ENCODE measurements around the gene SFXN1.

SFXN1 gene

DNA sequence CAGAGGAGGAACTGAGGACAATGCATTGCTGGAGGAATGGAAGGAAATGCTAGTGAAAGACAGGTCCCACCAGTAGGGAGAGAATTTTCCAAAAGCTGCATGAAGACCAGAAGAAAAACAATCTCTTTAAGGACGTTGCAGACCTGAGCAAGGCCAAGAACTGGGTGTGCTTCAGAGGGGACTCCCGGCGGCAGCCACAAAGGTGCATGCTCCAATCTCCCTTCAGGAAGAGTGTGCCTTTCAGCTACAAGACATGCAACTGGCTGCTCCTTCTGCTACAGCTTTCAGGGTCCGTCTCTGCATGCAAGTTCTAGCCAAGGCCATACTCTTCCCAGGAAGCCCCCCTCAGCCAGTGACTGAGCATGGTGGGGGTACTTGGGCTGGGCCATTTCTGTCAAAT, 62.9 kb downstream of the SFXN1 start:
- DNase-seq (ENCODE audit: low read depth in 2 of 2), result no peak

DNA sequence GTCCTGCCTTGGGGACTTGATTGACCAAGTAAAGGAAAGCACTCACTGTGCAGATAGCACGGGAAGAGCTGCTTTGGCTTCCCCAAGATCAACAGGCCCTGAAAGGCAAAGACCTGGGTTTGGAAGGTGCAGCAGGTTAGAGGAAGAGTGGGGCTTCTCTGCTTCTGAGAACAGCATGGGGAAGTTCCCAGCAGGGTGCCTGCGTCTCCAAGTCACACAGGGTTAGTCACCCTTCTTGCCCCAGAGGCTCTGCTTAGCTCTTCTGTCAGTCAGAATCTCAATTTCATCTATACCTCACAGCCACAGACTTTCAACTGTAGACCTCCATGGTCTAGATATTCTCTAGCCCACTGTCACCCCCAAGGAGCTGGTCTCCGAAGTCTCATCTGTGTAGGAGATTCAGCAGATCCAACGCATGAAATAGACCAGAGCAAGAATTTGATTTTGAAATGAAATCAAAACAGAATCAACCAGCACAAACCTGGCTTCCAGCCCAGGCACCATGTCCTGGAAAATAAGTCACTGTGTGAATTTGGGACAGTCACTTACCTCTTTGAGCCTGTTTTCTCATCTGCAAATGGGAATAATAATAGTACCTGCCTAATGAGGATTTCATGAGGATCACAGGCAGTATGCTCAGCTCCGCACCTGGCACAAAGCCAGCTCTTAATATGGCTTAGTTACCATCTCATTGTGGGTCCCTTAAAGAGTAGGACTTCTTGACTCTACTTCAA, 64.0 kb downstream of the SFXN1 start:
- DNase-seq (ENCODE audit: low read depth in 2 of 2), result peak in 1 of 2 donors; percentile 43

DNA sequence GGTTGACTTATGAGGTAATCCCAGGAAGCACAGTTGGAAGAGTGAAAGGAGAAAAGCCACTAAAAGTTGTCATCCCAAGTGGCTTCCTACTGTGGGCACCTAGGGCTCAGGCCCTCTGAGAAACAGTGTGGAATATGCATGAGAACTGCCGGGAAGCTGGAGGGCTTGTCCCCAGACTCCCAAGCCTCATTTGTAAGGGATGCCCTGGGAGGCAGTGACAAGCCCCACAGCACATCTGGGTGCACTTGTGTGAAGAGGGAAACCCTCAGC, 64.5 kb downstream of the SFXN1 start:
- no peak for DNase-seq (ENCODE audit: low read depth in 2 of 2)

GRCh38 chr5:175544108-175544511, 65.8 kb downstream of the SFXN1 start:
- DNase-seq (ENCODE audit: low read depth in 2 of 2), result no peak

DNA sequence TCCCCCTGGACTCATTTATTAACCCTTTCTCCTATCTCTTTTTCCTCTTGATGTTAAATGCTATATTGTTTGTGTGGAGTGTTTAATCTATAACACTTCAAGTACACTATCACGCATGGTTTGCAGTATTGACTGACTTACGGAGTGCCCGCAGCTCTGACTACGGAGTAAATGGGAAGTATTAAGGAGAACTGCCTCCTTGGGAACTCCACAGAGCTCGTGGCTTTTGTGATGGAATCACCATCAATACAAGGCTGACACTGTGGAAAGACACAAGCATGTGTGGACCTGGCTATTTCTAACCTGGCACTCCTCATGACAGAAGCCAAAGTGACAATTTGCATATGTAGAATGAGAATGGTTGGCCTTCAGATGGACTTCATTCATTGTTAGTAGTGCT, 66.2 kb downstream of the SFXN1 start:
- no peak for DNase-seq (ENCODE audit: low read depth in 2 of 2)

DNA sequence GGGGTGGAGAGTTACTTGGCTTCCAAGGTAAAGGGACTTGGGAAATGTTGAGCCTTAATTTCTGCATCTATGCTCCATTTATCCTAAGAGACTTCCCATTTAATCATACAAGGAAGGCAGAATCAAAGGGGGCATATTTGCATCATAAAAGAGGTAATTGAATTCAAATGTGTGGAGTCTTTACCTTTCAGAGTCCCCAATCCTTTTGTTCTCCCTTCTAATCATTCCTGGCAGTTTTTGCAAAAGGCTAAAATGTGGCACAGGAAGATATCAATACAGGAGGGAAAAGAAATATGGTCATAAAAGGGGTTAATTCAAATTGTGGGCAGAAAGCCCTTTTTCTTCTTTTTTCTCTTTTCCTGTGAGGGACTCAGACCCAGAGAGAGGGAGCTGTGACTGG, 69.5 kb downstream of the SFXN1 start:
- DNase-seq (ENCODE audit: low read depth in 2 of 2), result no peak

GRCh38 chr5:175548626-175549311, 70.4 kb downstream of the SFXN1 start:
- DNase-seq (ENCODE audit: low read depth in 2 of 2), result no peak

- DNase-seq (ENCODE audit: low read depth in 2 of 2), result no peak
Observed at GRCh38 chr5:175550055-175550805, 71.9 kb downstream of the SFXN1 start.

DNA sequence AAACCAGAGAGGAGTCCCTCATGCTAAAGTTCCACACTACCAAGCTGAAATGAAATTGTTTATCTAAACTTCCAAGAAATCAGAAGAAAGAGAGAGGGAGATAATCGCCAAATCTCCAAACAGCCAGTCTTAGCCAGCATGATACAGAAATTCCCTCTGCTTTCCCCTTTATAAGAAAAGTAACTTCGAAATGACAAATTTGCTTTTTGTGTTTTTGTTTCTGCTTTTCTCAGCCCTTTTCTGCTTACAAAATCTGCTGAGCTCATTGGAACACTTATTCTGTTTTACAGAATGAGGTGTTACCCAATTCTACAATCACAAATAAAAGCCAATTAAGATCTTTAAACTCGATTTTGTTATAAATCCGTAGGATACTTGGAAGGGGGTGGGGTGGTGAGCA, 72.9 kb downstream of the SFXN1 start:
- no peak for DNase-seq (ENCODE audit: low read depth in 2 of 2)

DNA sequence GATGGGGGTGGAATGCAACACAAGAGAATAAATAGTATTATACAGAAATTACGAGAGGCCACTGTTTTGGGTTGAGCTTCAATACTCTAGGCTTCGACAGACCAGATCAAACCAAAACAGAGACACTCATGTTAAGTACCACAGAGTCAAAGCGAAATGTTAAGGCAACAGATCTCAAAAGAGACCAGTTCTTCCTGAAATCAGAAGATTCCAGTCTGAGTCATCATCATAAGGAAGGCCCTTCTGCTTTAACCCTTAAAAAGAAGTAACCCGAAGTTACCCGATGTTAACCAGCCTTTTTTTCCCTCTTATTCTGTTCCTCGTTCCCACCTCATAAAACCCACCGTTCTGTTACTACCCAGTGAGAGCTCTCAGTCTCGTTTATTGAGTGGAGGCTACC, 75.9 kb downstream of the SFXN1 start:
- DNase-seq (ENCODE audit: low read depth in 2 of 2), result no peak

DNA sequence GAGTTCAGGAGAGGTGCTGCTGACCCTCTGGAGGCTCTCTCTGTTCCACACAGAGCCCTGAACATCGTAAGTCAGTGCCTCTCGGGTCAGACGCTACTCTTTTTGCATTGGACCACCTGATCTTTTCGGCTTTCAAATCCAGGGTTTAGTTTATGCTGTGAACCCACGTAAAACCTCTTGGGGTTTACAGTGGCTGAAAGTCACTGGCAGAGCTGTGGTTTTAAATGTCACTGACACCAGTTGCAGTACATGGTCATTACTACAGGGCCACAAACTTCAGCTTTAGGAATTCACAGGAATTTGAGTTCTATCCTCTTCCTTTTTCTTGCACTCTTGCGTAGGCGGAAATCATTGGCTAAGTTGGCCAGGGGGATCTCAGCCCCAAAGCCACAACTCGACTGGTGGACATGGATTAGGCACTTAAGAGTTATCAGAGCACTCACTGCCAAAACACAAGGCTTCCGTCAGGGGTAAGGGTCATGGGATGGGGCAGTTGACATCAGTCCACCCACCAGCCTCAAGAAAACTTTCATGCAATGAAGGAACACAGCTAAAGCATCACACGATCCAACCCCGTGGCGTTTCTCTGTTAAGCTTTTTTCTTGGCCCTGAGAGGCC, 76.9 kb downstream of the SFXN1 start:
- no peak for DNase-seq (ENCODE audit: low read depth in 2 of 2)

- DNase-seq (ENCODE audit: low read depth in 2 of 2), result no peak
Observed at GRCh38 chr5:175556794-175557193, 78.4 kb downstream of the SFXN1 start.

GRCh38 chr5:175557778-175558177, 79.4 kb downstream of the SFXN1 start:
- DNase-seq (ENCODE audit: low read depth in 2 of 2), result no peak

- DNase-seq (ENCODE audit: low read depth in 2 of 2), result no peak
Observed at GRCh38 chr5:175558801-175559480, 80.6 kb downstream of the SFXN1 start.

- no peak for DNase-seq (ENCODE audit: low read depth in 2 of 2)
Observed at GRCh38 chr5:175560011-175560410, 81.7 kb downstream of the SFXN1 start.

DNA sequence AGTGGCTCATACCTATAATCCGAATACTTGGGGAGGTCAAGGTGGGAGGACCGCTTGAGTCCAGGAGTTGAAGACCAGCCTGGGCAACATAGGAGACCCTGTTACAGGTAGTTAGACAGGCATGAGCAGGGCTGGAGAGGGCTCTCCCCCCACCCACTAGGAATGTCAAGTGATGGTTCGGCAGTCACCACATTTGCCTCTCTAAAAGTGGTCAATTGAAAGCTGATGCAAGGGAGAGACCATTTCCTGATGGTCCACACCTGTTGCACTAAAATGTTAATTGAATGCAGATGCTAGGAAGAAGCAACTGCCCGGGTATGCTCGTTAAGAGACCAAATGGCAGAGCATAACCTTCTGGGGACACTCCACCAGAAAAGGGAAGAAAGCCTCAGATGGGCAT, 82.7 kb downstream of the SFXN1 start:
- DNase-seq (ENCODE audit: low read depth in 2 of 2), result no peak

- no peak for DNase-seq (ENCODE audit: low read depth in 2 of 2)
Observed at GRCh38 chr5:175564716-175565115, 86.4 kb downstream of the SFXN1 start.

GRCh38 chr5:175566697-175567096, 88.3 kb downstream of the SFXN1 start:
- DNase-seq (ENCODE audit: low read depth in 2 of 2), result no peak

GRCh38 chr5:175567954-175568353, 89.6 kb downstream of the SFXN1 start:
- no peak for DNase-seq (ENCODE audit: low read depth in 2 of 2)

DNA sequence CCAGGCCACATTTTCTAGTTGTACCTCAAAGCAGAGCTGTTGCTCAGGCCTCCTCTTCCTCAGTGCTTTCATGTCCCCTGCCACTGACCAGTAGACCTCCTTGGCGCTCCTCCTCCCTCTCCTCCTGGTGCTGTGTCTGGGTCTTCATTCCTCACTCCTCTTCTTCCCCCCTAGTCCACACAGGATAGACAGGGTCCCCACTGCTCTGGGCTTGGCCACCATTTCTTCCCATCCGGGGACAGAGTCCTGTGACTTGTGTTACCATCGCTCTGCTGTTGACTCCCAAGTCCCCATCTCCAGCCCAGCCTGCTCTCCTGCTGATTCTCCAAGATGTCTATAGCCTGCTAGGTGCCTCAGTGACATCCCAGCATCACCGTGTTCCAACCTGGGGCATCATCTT, 91.3 kb downstream of the SFXN1 start:
- DNase-seq (ENCODE audit: low read depth in 2 of 2), result no peak

- no peak for DNase-seq (ENCODE audit: low read depth in 2 of 2)
Observed at GRCh38 chr5:175572886-175573285, 94.5 kb downstream of the SFXN1 start.
